RWPE2 (cell line): ENCODE data around the gene SLC10A3.
A peak's percentile ranks its signal among the peaks of the same experiment; 100 is the strongest.

Experiments
- ATAC-seq: fragments of 200-7000 bp; cut with Tn5 transposase; 3 replicates; pipeline ENCODE4 v1.9.1; 2021; ENCODE audit warnings: low read depth
- DNase-seq: peaks from one replicate; pipeline ENCODE4 v3.0.0-alpha.2; 2020; ENCODE audit warnings: low spot score
- H3K27ac ChIP-seq: fragments of 450-650 bp; 2 replicates; pipeline ENCODE4 v1.5.1; 2017; ENCODE audit warnings: mild to moderate bottlenecking; ENCODE audit not compliant: poor library complexity, severe bottlenecking
- H3K27me3 ChIP-seq: fragments of 250-450 bp; sonication (Bioruptor Pico); 2 replicates; pipeline ENCODE4 v1.5.1; 2021; ENCODE audit warnings: mild to moderate bottlenecking, moderate library complexity; ENCODE audit not compliant: insufficient read depth, poor library complexity, severe bottlenecking
- H3K36me3 ChIP-seq: fragments of 250-450 bp; sonication (Bioruptor Pico); 2 replicates; pipeline ENCODE4 v1.5.1; 2020; ENCODE audit warnings: low read depth, mild to moderate bottlenecking, moderate library complexity
- H3K4me1 ChIP-seq: fragments of 250-450 bp; sonication (Bioruptor Pico); 2 replicates; pipeline ENCODE4 v1.5.1; 2021; ENCODE audit warnings: mild to moderate bottlenecking, moderate library complexity; ENCODE audit not compliant: insufficient read depth, poor library complexity, severe bottlenecking
- H3K4me3 ChIP-seq: fragments of 250-450 bp; sonication (Bioruptor Pico); 2 replicates; pipeline ENCODE4 v1.5.1; 2021; ENCODE audit warnings: mild to moderate bottlenecking, moderate library complexity; ENCODE audit not compliant: severe bottlenecking
- H3K9me3 ChIP-seq: fragments of 250-450 bp; sonication (Bioruptor Pico); 2 replicates; pipeline ENCODE4 v1.5.1; 2021; ENCODE audit warnings: mild to moderate bottlenecking, moderate library complexity; ENCODE audit not compliant: severe bottlenecking
- TF ChIP-seq, protein P1 (sequence below): fragments of 450-650 bp; IDR thresholded peaks from one replicate; pipeline ENCODE4 v1.5.1; 2017; ENCODE audit warnings: mild to moderate bottlenecking, moderate library complexity; ENCODE audit not compliant: poor library complexity, severe bottlenecking

The SLC10A3 gene

DNA sequence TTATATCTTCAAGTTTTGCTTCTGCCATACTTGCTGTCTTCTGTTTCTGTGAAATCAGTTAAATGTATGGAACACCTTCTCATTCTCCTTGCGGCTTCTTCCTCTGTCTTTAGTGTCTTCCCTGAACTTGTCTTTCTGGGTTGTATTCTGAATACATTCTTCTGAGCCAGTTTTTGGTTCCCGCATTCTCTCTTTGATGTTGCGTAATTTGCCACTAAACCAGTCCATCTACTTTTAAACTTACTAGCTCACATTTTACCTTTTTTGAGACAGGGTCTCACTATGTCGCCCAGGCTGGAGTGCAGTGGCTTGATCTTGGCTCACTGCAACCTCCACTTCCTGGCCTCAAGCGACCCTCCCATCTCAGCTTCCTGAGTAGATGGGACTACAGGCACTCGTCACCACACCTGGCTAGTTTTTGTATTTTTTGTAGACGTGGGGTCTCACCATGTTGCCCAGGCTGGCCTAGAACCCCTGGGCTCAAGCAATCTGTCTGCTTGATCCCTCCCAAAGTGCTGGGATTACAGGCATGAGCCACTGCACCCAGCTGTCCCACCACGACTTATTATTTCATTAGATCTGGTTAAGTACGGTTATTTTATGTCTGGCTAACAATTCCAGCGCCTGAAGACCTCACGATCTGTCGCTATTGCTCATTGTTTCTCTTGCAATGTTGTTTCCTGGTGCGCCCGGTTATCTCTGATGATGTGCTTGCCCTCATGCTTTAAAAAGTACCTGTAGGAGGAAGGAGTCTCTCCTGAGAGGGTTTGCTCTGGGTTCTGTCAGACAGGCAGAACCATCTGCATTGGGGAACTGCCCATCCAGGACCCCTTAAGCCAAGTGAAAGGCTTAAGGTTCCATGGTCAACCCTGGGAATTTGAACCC is 35.4 kb upstream of the SLC10A3 start:
- H3K36me3 ChIP-seq, result no peaks in the 10 kb centered on the region
- H3K4me1 ChIP-seq, result peaks cover 19% of the 10 kb centered on the region
- no peaks in the 10 kb centered on the region for H3K9me3 ChIP-seq
- H3K27me3 ChIP-seq, result no peaks in the 10 kb centered on the region
- TF ChIP-seq, protein P1, sequence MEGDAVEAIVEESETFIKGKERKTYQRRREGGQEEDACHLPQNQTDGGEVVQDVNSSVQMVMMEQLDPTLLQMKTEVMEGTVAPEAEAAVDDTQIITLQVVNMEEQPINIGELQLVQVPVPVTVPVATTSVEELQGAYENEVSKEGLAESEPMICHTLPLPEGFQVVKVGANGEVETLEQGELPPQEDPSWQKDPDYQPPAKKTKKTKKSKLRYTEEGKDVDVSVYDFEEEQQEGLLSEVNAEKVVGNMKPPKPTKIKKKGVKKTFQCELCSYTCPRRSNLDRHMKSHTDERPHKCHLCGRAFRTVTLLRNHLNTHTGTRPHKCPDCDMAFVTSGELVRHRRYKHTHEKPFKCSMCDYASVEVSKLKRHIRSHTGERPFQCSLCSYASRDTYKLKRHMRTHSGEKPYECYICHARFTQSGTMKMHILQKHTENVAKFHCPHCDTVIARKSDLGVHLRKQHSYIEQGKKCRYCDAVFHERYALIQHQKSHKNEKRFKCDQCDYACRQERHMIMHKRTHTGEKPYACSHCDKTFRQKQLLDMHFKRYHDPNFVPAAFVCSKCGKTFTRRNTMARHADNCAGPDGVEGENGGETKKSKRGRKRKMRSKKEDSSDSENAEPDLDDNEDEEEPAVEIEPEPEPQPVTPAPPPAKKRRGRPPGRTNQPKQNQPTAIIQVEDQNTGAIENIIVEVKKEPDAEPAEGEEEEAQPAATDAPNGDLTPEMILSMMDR, result no peak
- DNase-seq (no peak), ATAC-seq (no peak)
- H3K4me3 ChIP-seq, result no peak overlapping the region
- H3K27ac ChIP-seq, result peak overlapping the region; percentile 60

DNA sequence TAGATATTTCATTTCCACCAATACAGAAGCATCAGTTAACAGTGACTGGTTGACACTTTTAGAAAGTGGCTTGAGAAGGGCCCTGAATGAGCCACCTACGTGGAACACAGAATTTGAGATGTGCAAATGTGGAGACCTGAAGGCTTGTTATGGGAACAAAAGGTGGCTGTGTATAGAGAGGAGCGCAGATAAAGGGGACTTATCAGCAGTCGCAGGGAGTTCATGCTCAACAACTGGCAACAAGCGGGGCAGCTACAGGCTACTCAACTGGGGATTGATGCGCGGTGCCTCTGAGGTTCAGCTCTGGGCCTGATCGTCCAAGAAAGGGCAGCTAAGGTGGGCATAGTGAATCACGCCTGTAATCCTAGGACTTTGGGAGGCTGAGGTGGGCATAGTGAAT is 29.0 kb upstream of the SLC10A3 start:
- ATAC-seq (no peak), DNase-seq (no peak)
- no peaks in the 10 kb centered on the region for H3K27me3 ChIP-seq
- no peak overlapping the region for H3K4me3 ChIP-seq
- H3K27ac ChIP-seq, result no peak overlapping the region
- H3K4me1 ChIP-seq, result no peaks in the 10 kb centered on the region
- no peaks in the 10 kb centered on the region for H3K9me3 ChIP-seq
- TF ChIP-seq, protein P1, result no peak
- no peaks in the 10 kb centered on the region for H3K36me3 ChIP-seq

DNA sequence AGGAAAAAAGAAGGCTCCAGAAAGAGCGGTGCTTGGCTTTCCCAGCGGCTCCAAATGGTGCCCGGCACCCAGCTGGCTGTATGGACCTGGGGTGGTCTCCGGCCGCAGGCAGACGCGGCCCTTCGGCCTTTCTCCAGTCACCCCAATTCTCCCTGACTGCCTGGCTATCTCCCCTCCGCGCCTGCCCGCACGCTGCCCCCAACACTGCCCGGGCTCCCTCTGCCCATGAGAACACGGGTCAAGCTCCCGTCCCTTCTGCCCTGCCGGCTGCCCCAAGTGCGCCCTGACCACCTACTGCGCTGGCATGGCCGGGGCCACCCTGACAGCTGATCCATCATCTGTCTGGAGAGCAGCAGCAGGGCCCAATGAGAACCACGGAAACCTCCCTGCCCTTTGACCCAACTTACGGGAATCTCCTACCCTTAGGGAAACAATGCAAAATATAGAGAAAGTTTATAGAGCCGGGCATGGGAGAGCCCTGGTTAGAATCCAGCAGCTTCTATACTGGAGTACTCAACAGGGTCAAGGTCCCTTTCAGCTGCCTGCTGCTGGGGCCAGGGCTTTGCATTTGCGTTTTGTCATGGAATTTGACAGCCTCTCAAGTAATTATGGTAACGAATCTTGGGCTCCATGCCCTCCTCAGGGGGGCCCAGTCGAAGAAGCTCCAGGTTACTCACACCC is 26.8 kb upstream of the SLC10A3 start:
- H3K27me3 ChIP-seq, result no peaks in the 10 kb centered on the region
- no peaks in the 10 kb centered on the region for H3K36me3 ChIP-seq
- H3K4me3 ChIP-seq, result no peak overlapping the region
- TF ChIP-seq, protein P1, result no peak
- no peaks in the 10 kb centered on the region for H3K9me3 ChIP-seq
- DNase-seq, result no peak
- no peak overlapping the region for H3K27ac ChIP-seq
- ATAC-seq, result no peak
- H3K4me1 ChIP-seq, result no peaks in the 10 kb centered on the region

- peak; percentile 37 for ATAC-seq
- H3K9me3 ChIP-seq, result no peaks in the 10 kb centered on the region
- no peaks in the 10 kb centered on the region for H3K27me3 ChIP-seq
- H3K27ac ChIP-seq, result no peak overlapping the region
- no peak for DNase-seq
- peak overlapping the region; percentile 57 for H3K4me3 ChIP-seq
- TF ChIP-seq, protein P1, result no peak
- no peaks in the 10 kb centered on the region for H3K36me3 ChIP-seq
- H3K4me1 ChIP-seq, result no peaks in the 10 kb centered on the region
Observed at GRCh38 chrX:154516656-154517100, 26.2 kb upstream of the SLC10A3 start.
